K562 (cell line): ENCODE measurements around the gene CEP192. TPM values are rescaled to one million over a fixed set of nuclear protein-coding genes. Genes with fewer than 3 reads are reported as not detected.

Experiments
- ATAC-seq: fragments of 200-7000 bp; cut with Tn5 transposase; 3 replicates; pipeline ENCODE4 v1.9.1; 2020; ENCODE audit warnings: moderate library complexity
- BruUV-seq: library from RNA; stranded (reverse); fragments of 400-500 nt; replicated peaks from 2 replicates; lab custom pipeline; 2021; lab: Mats Ljungman, UMichigan
- CTCF ChIA-PET: fragments of 300-600 bp; formaldehyde crosslinking; extraction: SDS; loops from one replicate; lab custom pipeline; 2021; ENCODE audit warnings: low intra/inter-chr PET ratio; lab: Yijun Ruan, JAX
- POLR2A ChIA-PET: fragments of 300-600, 350-650 bp; sonication (Branson Sonifier 250); formaldehyde crosslinking; extraction: SDS; loops from one replicate; lab custom pipeline; 2021; ENCODE audit warnings: antibody characterized with exemption, inconsistent platforms; lab: Yijun Ruan, JAX
- DNase-seq, 4 experiments: peaks; one replicate each; pipeline versions ENCODE4 v3.0.0 to v3.0.0-alpha.2; 2011 to 2018; ENCODE audit warnings: low spot score in 3 of 4, mixed read lengths in 3 of 4; ENCODE audit errors: extremely low read depth in 1 of 4
- FAIRE-seq: peaks from 2 replicates; lab custom pipeline; 2011; peaks lifted over from hg19 to GRCh38; lab: Jason Lieb, UNC
- H2AFZ ChIP-seq: 2 replicates; pipeline ENCODE4 v1.6.0; 2011; ENCODE audit warnings: low read depth, low read length, control low read depth, inconsistent platforms
- H3K27ac ChIP-seq: fragments of 200-600 bp; 3 replicates; pipeline ENCODE4 v1.8.0; 2011; ENCODE audit warnings: low read depth, mild to moderate bottlenecking, control low read depth, inconsistent platforms, low read length, moderate library complexity, mixed read lengths; ENCODE audit errors: extremely low read depth
- H3K27me3 ChIP-seq, 2 experiments: fragments of 300-600 bp in 1 of 2; 2 replicates in 1 of 2; 3 replicates in 1 of 2; pipeline versions ENCODE4 v1.6.0 to v1.8.0; 2011; ENCODE audit warnings: inconsistent platforms in 2 of 2, low read length in 2 of 2, mild to moderate bottlenecking in 1 of 2, mixed read lengths in 1 of 2, moderate library complexity in 1 of 2; ENCODE audit not compliant: control insufficient read depth in 2 of 2, insufficient read depth in 2 of 2
- H3K36me3 ChIP-seq: fragments of 300-600 bp; 3 replicates; pipeline ENCODE4 v1.8.0; 2011; ENCODE audit warnings: mild to moderate bottlenecking, low read length, inconsistent platforms; ENCODE audit not compliant: control insufficient read depth, insufficient read depth
- H3K4me1 ChIP-seq, 2 experiments: fragments of 200-600 bp in 1 of 2; replicated peaks in 1 of 2; 2 replicates in 1 of 2; 3 replicates in 1 of 2; pipeline versions ENCODE4 v1.5.1 to v1.8.0; 2011; ENCODE audit warnings: inconsistent platforms in 2 of 2, low read length in 2 of 2, mild to moderate bottlenecking in 1 of 2, mixed read lengths in 1 of 2, moderate library complexity in 1 of 2; ENCODE audit not compliant: control insufficient read depth in 2 of 2, insufficient read depth in 2 of 2
- H3K4me2 ChIP-seq: 2 replicates; pipeline ENCODE4 v1.6.1; 2011; ENCODE audit warnings: low read length, control low read depth, inconsistent platforms, mixed read lengths; ENCODE audit not compliant: insufficient read depth
- H3K4me3 ChIP-seq: fragments of 200-600 bp; sonication (generic), shearing (Covaris generic); 2 replicates; pipeline ENCODE4 v1.5.1; 2016; ENCODE audit warnings: control low read depth, inconsistent platforms
- H3K79me2 ChIP-seq: fragments of 200-600 bp; 3 replicates; pipeline ENCODE4 v1.8.0; 2011; ENCODE audit warnings: low read length, inconsistent platforms; ENCODE audit not compliant: control insufficient read depth, insufficient read depth
- H3K9ac ChIP-seq, 2 experiments: 2 replicates each; pipeline versions ENCODE4 v1.6.0 to v1.6.1; 2011; ENCODE audit warnings: low read depth in 2 of 2, low read length in 2 of 2, control low read depth in 1 of 2, inconsistent platforms in 1 of 2, mild to moderate bottlenecking in 1 of 2, mixed read lengths in 1 of 2; ENCODE audit not compliant: insufficient read depth in 1 of 2
- H3K9me1 ChIP-seq: one replicate; pipeline ENCODE4 v1.6.0; 2011; ENCODE audit warnings: inconsistent platforms, mild to moderate bottlenecking, low read length, moderate library complexity; ENCODE audit not compliant: control insufficient read depth, insufficient read depth
- H3K9me3 ChIP-seq: replicated peaks from 2 replicates; pipeline ENCODE4 v1.5.1; 2011; ENCODE audit warnings: low read depth, low read length, inconsistent platforms; ENCODE audit not compliant: control insufficient read depth, insufficient read depth
- H4K20me1 ChIP-seq: replicated peaks from 2 replicates; pipeline ENCODE4 v1.6.1; 2011; ENCODE audit warnings: low read length, inconsistent platforms, mixed read lengths; ENCODE audit not compliant: control insufficient read depth, insufficient read depth
- ARNT ChIP-seq, 2 experiments: fragments of 450-650 bp; IDR thresholded peaks; 2 replicates each; pipeline ENCODE4 v1.6.1; 2016; ENCODE audit warnings: mild to moderate bottlenecking in 1 of 2
- FOXJ2 ChIP-seq: fragments of 200-800 bp; sonication (Bioruptor generic); IDR thresholded peaks from 2 replicates; pipeline ENCODE4 v1.6.1; 2016; ENCODE audit warnings: missing genetic modification characterization, missing compliant biosample characterization
- FOXK2 ChIP-seq, 2 experiments: fragments of 450-650 bp; IDR thresholded peaks in 1 of 2; conservative IDR thresholded peaks in 1 of 2; 2 replicates each; pipeline ENCODE4 v1.6.1; 2016; ENCODE audit warnings: low read depth in 2 of 2, mild to moderate bottlenecking in 1 of 2
- GABPB1 ChIP-seq: sonication (generic); formaldehyde crosslinking; IDR thresholded peaks from 2 replicates; pipeline ENCODE4 v1.8.0; 2022; ENCODE audit warnings: mild to moderate bottlenecking, missing genetic modification reagents
- MYBL2 ChIP-seq, 2 experiments: fragments of 450-650 bp in 1 of 2; sonication (generic) in 1 of 2; formaldehyde crosslinking in 1 of 2; IDR thresholded peaks; 2 replicates each; pipeline versions ENCODE4 v1.6.1 to v1.8.1; 2017 to 2022; ENCODE audit warnings: borderline replicate concordance in 1 of 2, inconsistent platforms in 1 of 2, low read depth in 1 of 2, mild to moderate bottlenecking in 1 of 2, missing genetic modification reagents in 1 of 2, moderate library complexity in 1 of 2
- PKNOX1 ChIP-seq: fragments of 450-650 bp; IDR thresholded peaks from 2 replicates; pipeline ENCODE4 v1.6.1; 2016
- STAT5A ChIP-seq: IDR thresholded peaks from 2 replicates; pipeline ENCODE4 v1.6.1; 2012; ENCODE audit warnings: low read length, inconsistent platforms, borderline replicate concordance
- SUPT5H ChIP-seq: fragments of 450-650 bp; IDR thresholded peaks from 2 replicates; pipeline ENCODE4 v1.6.1; 2016
- TARDBP ChIP-seq: fragments of 450-650 bp; IDR thresholded peaks from 2 replicates; pipeline ENCODE4 v1.6.1; 2016
- TEAD2 ChIP-seq: fragments of 450-650 bp; IDR thresholded peaks from 2 replicates; pipeline ENCODE4 v1.6.1; 2016; ENCODE audit warnings: missing genetic modification characterization, control low read depth, missing compliant biosample characterization
- YY1 ChIP-seq, 3 experiments: IDR thresholded peaks; 2 replicates each; pipeline ENCODE4 v1.6.1; 2011; ENCODE audit warnings: low read length in 2 of 3, mild to moderate bottlenecking in 2 of 3, moderate library complexity in 2 of 3, borderline replicate concordance in 1 of 3, control low read depth in 1 of 3, low read depth in 1 of 3; ENCODE audit not compliant: insufficient read depth in 3 of 3, insufficient replicate concordance in 2 of 3, control insufficient read depth in 1 of 3, insufficient read length in 1 of 3; ENCODE audit errors: extremely low read depth in 1 of 3
- ZNF592 ChIP-seq: fragments of 450-650 bp; IDR thresholded peaks from 2 replicates; pipeline ENCODE4 v1.6.1; 2017; ENCODE audit warnings: antibody characterized with exemption, mild to moderate bottlenecking
- WGBS: fragments of 100-300 bp; shearing (Covaris generic); methylation state at CpG from one replicate; pipeline ENCODE4 v1.1.6; 2016; ENCODE audit warnings: low coverage, mixed read lengths; ENCODE audit not compliant: insufficient coverage; ENCODE audit errors: missing lambda C conversion rate; 5-methylcytosine and 5-hydroxymethylcytosine counted together
- in situ Hi-C: fragments of 300-500 bp; cut with MboI; formaldehyde crosslinking; loops from 4 replicates; pipeline ENCODE4 v1.15.0; 2018; ENCODE audit warnings: inconsistent platforms, mixed read lengths
- intact Hi-C: fragments of 100-400 bp; cut with micrococcal nuclease; formaldehyde crosslinking; loops from 2 replicates; pipeline ENCODE4 v1.14.2; 2022
- polyA plus RNA-seq, 8 experiments: library from polyadenylated mRNA; depleted of rRNA in 4 of 8; stranded (reverse) in 5 of 8; unstranded in 3 of 8; fragments of >200 nt; fragmentation: Nextera tagmentation in 2 of 8; fragmentation: Illumina TruSeq in 1 of 8; extraction: Ambion mirVana in 2 of 8; extraction: Trizol in 1 of 8; gene quantifications; 2 replicates each; pipeline versions ENCODE4 v1.2.1 to v1.2.3, GENCODE V29; 2011 to 2014; ENCODE audit warnings: inconsistent platforms in 1 of 8, missing spikeins in 1 of 8
- total RNA-seq, 7 experiments: library from RNA; depleted of rRNA in 6 of 7; stranded (reverse); fragments of >200 nt in 6 of 7; fragmentation: Illumina TruSeq in 2 of 7; extraction: Trizol in 2 of 7; gene quantifications; 2 replicates each; pipeline versions ENCODE4 v1.2.1 to v1.2.3, GENCODE V29; 2011 to 2021; ENCODE audit warnings: low replicate concordance in 1 of 7
- TF ChIP-seq, protein P1 (sequence below), 2 experiments: fragments of 450-650 bp; conservative IDR thresholded peaks; 2 replicates each; pipeline ENCODE4 v1.6.1; 2017; ENCODE audit warnings: mild to moderate bottlenecking in 2 of 2, moderate library complexity in 2 of 2

Gene CEP192
- total and polyA plus RNA-seq, 9 of the 15 experiments (the other 6 are each of a cell fraction or from before 2014, with no cell fraction given): 14.4 to 54.4 (median 35.8) TPM

GRCh38 chr18:13007248-13007560 lies 16.0 kb downstream of the CEP192 start (continued):
- TF ChIP-seq, protein P1, sequence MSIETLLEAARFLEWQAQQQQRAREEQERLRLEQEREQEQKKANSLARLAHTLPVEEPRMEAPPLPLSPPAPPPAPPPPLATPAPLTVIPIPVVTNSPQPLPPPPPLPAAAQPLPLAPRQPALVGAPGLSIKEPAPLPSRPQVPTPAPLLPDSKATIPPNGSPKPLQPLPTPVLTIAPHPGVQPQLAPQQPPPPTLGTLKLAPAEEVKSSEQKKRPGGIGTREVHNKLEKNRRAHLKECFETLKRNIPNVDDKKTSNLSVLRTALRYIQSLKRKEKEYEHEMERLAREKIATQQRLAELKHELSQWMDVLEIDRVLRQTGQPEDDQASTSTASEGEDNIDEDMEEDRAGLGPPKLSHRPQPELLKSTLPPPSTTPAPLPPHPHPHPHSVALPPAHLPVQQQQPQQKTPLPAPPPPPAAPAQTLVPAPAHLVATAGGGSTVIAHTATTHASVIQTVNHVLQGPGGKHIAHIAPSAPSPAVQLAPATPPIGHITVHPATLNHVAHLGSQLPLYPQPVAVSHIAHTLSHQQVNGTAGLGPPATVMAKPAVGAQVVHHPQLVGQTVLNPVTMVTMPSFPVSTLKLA (conservative IDR thresholded peaks at IDR 0.05): no peak
- TF ChIP-seq FOXJ2 (tag): no peak
- no peak for TF ChIP-seq ZNF592
- no peak for TF ChIP-seq ARNT (IDR thresholded peaks at IDR 0.05)
- TF ChIP-seq, all 486 proteins: peak for 0

DNA sequence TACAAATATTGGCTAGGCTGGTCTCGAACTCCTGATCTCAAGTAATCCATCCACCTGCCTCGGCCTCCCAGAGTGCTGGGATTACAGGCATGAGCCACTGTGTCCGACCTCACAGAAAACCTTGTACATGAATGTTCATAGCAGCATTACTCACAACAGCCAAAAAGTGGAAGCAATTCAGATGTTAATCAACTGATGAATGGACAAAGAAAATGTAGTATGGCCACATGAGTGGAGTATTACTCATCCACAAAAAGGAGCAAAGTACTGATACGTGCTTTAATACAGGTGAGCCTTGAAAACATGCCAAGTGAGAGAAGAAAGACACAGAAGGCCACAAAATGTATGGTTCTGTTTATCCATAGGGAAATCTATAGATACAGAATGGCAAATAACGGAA lies 20.6 kb downstream of the CEP192 start:
- Histone ChIP-seq H2AFZ (no peak overlapping the region), H3K27ac (no peak overlapping the region), H3K9me3 (no peaks in the 10 kb centered on the region), H3K4me3 (no peak overlapping the region), H4K20me1 (no peaks in the 10 kb centered on the region), H3K79me2 (peaks cover 8% of the 10 kb centered on the region; the same call in 2 of the 3 replicates), H3K36me3 (peaks cover 95% of the 10 kb centered on the region), H3K4me1 (no peaks in the 10 kb centered on the region; a peak in 1 of 5 replicates), H3K27me3 (no peaks in the 10 kb centered on the region), H3K4me2 (no peak overlapping the region), H3K9ac (no peak overlapping the region)
- WGBS: 95% methylated on average over 5 of the region's 5 CpGs
- intact Hi-C loops: no loop called here
- FAIRE-seq (no peak), DNase-seq (no peak), ATAC-seq (no peak)
- ChIA-PET CTCF (no interaction called here), POLR2A (no interaction called here)
- BruUV-seq: no TSS peak
- TF ChIP-seq STAT5A: no peak
- no peak for TF ChIP-seq MYBL2 (IDR thresholded peaks at IDR 0.05; ENCODE audit: low read depth)
- TF ChIP-seq MYBL2 (CRISPR knock-in tag; IDR thresholded peaks at IDR 0.05; ENCODE audit: borderline replicate concordance): no peak
- no peak for TF ChIP-seq SUPT5H
- TF ChIP-seq TARDBP: no peak
- TF ChIP-seq FOXK2 (conservative IDR thresholded peaks at IDR 0.05 in 1 of 2, IDR thresholded peaks at IDR 0.05 in 1 of 2; ENCODE audit: low read depth in 2 of 2): no peak
- TF ChIP-seq PKNOX1: no peak
- TF ChIP-seq YY1 (IDR thresholded peaks at IDR 0.05; ENCODE audit: borderline replicate concordance in 1 of 3, control insufficient read depth in 1 of 3, extremely low read depth in 1 of 3, insufficient read depth in 3 of 3, insufficient read length in 1 of 3, insufficient replicate concordance in 2 of 3, low read depth in 1 of 3, low read length in 2 of 3): no peak
- TF ChIP-seq TEAD2 (tag): no peak
- no peak for TF ChIP-seq GABPB1 (CRISPR knock-in tag)
- TF ChIP-seq, all 486 proteins: peak for 0
- in situ Hi-C loops: no loop called here
- no peaks in the 10 kb centered on the region for H3K9me1 ChIP-seq
